ENCODE measurements around the gene OARD1. TPM values are rescaled to one million over a fixed set of nuclear protein-coding genes. Genes with fewer than 3 reads are reported as not detected.

OARD1 gene
- polyA plus RNA-seq, 1 of the 3 experiments (the other 2 are of a cell fraction) = 5.6 TPM

DNA sequence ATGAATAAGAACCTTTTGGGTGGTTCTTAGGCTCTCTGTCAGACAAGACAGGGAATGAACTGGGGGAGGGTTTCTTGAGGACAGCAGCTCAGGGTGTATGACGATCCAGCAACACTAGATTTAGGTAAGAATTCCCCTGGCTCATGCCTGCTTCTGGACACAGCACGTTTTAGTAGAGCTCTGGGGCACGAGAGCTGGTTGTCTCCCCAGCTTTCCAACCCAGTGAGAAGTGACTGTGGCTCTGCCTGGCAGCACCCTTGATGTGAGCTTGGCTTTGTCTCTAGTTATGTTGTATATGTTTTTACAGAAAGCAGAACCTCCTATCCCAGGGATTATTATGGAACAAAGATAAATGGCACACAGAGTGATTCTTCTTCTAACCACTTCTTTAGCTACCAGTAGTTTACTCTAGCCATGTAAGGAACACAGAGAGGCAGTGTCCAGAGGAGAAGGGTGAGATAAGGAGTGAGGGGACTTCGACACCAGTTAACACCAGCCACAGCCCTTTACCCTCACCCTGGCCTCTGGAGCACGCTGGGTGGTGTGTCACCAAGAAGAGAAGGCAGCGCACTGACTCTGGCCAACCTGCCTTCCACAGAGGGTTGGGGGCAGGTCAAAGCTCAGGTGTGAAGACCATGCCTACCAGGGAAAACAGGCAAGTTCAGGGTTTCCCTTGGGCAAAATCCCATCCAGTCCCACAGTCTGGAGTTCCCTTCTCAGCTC is 15.2 kb downstream of the OARD1 start (continued):
- TF ChIP-seq, protein P1, sequence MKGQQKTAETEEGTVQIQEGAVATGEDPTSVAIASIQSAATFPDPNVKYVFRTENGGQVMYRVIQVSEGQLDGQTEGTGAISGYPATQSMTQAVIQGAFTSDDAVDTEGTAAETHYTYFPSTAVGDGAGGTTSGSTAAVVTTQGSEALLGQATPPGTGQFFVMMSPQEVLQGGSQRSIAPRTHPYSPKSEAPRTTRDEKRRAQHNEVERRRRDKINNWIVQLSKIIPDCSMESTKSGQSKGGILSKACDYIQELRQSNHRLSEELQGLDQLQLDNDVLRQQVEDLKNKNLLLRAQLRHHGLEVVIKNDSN (IDR thresholded peaks at IDR 0.05; ENCODE audit: borderline replicate concordance, low read depth) = no peak
- TF ChIP-seq, protein P2, sequence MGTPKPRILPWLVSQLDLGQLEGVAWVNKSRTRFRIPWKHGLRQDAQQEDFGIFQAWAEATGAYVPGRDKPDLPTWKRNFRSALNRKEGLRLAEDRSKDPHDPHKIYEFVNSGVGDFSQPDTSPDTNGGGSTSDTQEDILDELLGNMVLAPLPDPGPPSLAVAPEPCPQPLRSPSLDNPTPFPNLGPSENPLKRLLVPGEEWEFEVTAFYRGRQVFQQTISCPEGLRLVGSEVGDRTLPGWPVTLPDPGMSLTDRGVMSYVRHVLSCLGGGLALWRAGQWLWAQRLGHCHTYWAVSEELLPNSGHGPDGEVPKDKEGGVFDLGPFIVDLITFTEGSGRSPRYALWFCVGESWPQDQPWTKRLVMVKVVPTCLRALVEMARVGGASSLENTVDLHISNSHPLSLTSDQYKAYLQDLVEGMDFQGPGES (IDR thresholded peaks at IDR 0.05; ENCODE audit: low read depth, low read length) = no peak
- TF ChIP-seq MAX (IDR thresholded peaks at IDR 0.05; ENCODE audit: low read depth) = no peak

DNA sequence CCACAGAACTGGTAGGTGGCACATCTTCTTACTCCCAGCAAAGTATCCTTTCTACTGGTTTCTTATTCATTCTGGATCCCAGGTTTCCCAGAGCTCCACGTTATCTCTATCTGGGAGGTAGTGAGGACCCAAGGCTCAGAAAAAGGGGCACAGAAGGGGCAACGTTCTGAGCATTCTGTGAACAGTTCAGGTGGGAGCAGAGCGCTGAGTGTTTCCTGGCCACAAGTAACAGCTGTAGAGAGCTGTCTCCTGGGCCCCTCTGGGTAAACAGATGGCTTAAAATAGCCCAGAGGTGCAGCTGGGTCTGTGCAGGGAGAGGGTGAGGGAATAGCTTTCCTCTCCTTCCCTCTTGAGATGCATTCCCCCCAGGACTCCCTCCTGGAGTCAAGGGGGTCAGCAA is 17.0 kb downstream of the OARD1 start:
- Histone ChIP-seq H3K4me2 (no peak overlapping the region), H3F3A (replicated peaks; ENCODE audit: insufficient read depth) (no peaks in the 10 kb centered on the region), H3K4me1 (ENCODE audit: control insufficient read depth in 1 of 2, insufficient read depth in 2 of 2, low read depth in 1 of 2, low read length in 1 of 2) (peaks cover 0 to 4% of the 10 kb centered on the region in 2 experiments; a peak in 1 of 4 replicates), H3K79me2 (ENCODE audit: insufficient read depth) (no peaks in the 10 kb centered on the region), H2AFZ (ENCODE audit: low read depth) (no peak overlapping the region), H3K36me3 (replicated peaks in 1 of 2; ENCODE audit: control insufficient read depth in 1 of 2, insufficient read depth in 2 of 2, low read length in 1 of 2) (no peaks in the 10 kb centered on the region), H3K4me3 (ENCODE audit: low read depth in 2 of 2, low read length in 1 of 2) (no peak overlapping the region), H3K9me2 (no peaks in the 10 kb centered on the region), H3K9ac (no peak overlapping the region), H3K27ac (ENCODE audit: low read depth in 2 of 2, low read length in 1 of 2) (no peak overlapping the region), H4K20me1 (ENCODE audit: insufficient read depth) (no peaks in the 10 kb centered on the region), H3K27me3 (ENCODE audit: insufficient read depth) (no peaks in the 10 kb centered on the region), H3K9me3 (no peaks in the 10 kb centered on the region)
- ChIA-PET CTCF (interaction anchor here (1.0 to 3.9 kb wide), 5 partner anchors 9 to 27 kb away, joined by 3 to 20 read pairs (median 3); no protein-coding TSS in a partner anchor), POLR2A (no interaction called here)
- DNase-seq = no peak
- WGBS (ENCODE audit: low lambda C conversion rate) = 53% methylated on average over 3 of the region's 3 CpGs
- TF ChIP-seq NRF1 (IDR thresholded peaks at IDR 0.05; ENCODE audit: low read depth, low read length) = no peak
- TF ChIP-seq, protein P2 (IDR thresholded peaks at IDR 0.05; ENCODE audit: low read depth, low read length) = no peak
- TF ChIP-seq POLR2AphosphoS5 (IDR thresholded peaks at IDR 0.05; ENCODE audit: low read depth, low read length) = no peak
- TF ChIP-seq, protein P3, sequence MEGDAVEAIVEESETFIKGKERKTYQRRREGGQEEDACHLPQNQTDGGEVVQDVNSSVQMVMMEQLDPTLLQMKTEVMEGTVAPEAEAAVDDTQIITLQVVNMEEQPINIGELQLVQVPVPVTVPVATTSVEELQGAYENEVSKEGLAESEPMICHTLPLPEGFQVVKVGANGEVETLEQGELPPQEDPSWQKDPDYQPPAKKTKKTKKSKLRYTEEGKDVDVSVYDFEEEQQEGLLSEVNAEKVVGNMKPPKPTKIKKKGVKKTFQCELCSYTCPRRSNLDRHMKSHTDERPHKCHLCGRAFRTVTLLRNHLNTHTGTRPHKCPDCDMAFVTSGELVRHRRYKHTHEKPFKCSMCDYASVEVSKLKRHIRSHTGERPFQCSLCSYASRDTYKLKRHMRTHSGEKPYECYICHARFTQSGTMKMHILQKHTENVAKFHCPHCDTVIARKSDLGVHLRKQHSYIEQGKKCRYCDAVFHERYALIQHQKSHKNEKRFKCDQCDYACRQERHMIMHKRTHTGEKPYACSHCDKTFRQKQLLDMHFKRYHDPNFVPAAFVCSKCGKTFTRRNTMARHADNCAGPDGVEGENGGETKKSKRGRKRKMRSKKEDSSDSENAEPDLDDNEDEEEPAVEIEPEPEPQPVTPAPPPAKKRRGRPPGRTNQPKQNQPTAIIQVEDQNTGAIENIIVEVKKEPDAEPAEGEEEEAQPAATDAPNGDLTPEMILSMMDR (IDR thresholded peaks at IDR 0.05) = no peak
- TF ChIP-seq SIN3A (IDR thresholded peaks at IDR 0.05; ENCODE audit: borderline replicate concordance, low read depth, low read length) = no peak
